NOMO-1 treated with DMSO at 0.1 percent for 48 hours (cell line): ENCODE data around the gene RBFOX1.

Experiments
- DNase-seq: peaks from one replicate; lab custom pipeline; 2025; ENCODE audit not compliant: unreplicated experiment; lab: John Stamatoyannopoulos, UW

The RBFOX1 gene

GRCh38 chr16:7334801-7335560, 2.3 kb downstream of the RBFOX1 start:
- no peak for DNase-seq

DNA sequence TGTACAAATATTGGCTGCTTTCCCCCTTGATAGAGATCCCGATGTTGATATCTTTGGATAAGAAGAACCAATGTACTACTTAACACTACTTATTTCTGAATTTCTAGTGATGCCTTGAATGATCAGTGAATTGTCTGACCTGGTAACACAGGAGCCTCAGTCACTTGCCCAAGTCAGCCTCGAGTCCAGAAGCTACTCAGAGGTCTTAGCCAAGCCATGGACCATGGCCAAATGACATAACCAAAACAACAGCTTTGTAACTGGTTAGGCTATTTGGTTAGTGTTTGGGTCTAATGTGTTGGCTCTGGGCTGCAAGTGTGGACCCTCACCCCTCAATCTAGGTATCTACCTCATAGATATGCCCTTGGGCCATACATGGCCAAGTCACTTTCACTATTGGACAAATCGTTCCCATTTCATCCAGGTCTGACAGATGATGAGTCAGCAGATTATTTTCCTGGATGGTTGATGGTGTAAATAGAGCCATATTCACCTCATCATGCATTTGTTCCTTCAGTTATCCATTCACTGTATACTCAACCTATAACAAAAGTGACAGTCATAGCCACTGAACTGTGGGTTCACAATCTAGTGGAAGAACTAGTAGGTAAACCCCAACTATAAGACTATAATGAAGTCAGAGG, 3.5 kb downstream of the RBFOX1 start:
- DNase-seq = no peak

GRCh38 chr16:7336742-7337141, 4.1 kb downstream of the RBFOX1 start:
- no peak for DNase-seq

- DNase-seq = no peak
Observed at GRCh38 chr16:7338826-7339225, 6.2 kb downstream of the RBFOX1 start.

DNA sequence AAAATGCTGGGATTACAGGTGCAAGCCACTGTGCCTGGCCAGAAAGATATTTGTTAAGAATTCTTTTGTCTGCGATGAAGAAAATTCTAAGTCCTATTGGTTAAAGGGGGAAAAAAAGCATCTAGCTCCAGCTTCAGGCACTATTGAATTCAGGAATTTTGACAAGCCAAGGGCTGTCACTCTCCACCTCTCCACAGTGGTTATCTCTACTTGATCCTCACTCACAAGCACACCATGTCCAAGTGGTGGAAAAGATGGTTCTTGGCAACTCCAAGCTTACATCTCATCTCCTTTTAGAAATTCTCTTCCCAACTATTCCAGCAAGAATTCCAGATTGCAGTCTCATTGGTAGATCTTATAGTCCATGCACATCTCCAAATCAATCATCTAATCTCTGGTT, 7.1 kb downstream of the RBFOX1 start:
- DNase-seq = no peak

DNA sequence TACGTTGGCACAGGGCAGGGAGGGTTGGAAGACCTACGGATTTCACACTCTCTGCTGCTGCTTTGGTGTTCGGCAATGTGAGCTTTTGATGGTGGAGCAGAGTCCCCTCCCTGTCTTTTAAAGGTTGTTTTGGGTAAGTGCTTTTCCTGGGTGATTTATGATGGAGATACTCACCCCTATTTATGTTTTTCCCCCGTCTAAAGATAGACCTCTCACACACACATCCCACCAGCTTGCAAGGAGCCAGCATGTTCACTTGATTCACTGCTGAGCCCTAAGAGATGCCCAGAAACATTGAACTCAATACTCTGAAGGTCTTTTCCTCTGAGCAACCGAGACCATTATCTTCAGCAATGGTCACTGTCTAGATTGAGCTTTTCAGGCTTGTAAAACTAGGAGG, 8.3 kb downstream of the RBFOX1 start:
- no peak for DNase-seq

- DNase-seq = no peak
Observed at GRCh38 chr16:7342598-7342997, 10.0 kb downstream of the RBFOX1 start.

GRCh38 chr16:7343243-7343642, 10.6 kb downstream of the RBFOX1 start:
- no peak for DNase-seq

GRCh38 chr16:7344830-7345780, 12.5 kb downstream of the RBFOX1 start:
- DNase-seq = no peak

DNA sequence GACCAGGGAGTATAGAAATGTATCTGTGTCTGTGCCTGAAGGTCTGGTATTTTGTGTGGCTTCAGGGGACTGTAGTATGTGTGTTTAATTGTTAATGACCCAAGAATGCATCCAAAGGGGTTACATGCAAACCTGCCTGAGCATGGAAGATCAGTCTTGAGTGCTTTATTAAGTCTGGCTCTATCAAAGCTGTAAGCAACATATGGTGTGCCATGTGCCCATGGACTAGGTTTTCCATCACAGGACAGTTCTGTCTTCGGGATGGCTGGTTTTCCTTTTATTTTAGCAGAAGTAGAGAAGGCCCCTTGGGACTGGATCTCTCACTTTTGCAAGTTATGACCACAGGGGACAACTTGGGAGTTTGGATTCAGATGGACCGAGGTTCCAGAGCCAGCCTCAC, 18.2 kb downstream of the RBFOX1 start:
- DNase-seq = no peak

DNA sequence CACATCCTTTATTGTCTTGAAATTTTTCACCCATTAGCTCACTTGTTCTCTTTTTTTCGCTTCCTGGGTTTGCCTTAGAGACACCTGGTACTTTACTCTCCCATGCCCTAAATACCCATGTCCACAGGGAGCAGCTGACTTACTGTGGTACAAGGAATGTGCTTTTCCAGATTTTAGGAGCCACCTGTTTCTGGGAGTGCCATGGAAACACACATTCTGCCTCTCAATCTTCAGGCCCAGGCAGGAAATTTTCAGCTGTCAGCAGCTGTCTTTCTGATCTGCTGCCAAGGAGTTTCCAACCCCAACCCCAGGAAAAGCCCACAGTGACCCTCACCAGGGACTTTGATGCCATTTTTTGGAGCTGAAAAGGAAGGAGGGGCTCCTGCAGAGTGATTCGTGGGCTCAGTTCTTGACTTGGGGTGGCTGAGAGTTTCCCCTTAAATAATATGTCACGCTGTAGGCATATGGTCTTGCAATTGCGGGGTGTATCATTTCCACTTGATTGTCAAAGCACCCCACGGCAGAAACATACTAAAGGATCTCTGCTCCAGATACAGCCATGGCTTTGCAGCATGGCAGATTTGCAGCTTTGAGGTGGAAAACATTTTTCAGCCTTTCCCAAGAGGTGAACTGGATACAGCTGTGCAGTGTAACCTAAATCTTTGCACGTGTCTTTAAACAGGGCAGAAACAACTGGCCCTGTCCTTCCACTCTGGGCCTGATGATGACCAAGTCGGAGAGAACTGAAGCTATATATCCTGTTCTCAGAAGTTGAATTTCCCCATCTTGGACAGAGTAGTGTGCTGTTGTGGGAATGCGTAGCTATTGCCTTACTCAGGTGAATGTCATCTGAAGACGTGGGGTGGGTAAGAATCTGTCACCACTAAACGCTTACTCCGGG, 19.2 kb downstream of the RBFOX1 start:
- no peak for DNase-seq

- DNase-seq = no peak
Observed at GRCh38 chr16:7355758-7356157, 23.1 kb downstream of the RBFOX1 start.

- DNase-seq = no peak
Observed at GRCh38 chr16:7361416-7362129, 28.9 kb downstream of the RBFOX1 start.

GRCh38 chr16:7362231-7362630, 29.6 kb downstream of the RBFOX1 start:
- DNase-seq = no peak

GRCh38 chr16:7363422-7364417, 31.1 kb downstream of the RBFOX1 start:
- no peak for DNase-seq

DNA sequence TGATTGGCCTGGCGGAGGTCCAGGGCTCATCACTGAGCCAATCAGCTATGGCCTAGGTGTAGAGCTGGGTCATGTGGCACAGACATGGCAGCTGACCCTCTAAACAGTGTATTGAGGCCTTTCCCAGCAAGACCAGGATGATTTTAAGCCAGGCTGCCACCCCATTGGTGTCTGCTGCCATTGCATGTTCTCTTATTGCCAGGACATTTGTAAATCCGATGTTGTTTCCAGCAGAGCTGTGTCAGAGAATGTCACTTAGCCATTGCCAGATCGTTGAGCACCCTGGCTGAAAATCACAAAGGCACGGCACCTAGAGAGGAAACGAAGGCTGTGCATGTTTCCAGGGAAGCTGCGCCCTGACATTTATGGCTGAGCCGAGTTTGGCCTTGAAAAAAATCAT, 33.4 kb downstream of the RBFOX1 start:
- no peak for DNase-seq

DNA sequence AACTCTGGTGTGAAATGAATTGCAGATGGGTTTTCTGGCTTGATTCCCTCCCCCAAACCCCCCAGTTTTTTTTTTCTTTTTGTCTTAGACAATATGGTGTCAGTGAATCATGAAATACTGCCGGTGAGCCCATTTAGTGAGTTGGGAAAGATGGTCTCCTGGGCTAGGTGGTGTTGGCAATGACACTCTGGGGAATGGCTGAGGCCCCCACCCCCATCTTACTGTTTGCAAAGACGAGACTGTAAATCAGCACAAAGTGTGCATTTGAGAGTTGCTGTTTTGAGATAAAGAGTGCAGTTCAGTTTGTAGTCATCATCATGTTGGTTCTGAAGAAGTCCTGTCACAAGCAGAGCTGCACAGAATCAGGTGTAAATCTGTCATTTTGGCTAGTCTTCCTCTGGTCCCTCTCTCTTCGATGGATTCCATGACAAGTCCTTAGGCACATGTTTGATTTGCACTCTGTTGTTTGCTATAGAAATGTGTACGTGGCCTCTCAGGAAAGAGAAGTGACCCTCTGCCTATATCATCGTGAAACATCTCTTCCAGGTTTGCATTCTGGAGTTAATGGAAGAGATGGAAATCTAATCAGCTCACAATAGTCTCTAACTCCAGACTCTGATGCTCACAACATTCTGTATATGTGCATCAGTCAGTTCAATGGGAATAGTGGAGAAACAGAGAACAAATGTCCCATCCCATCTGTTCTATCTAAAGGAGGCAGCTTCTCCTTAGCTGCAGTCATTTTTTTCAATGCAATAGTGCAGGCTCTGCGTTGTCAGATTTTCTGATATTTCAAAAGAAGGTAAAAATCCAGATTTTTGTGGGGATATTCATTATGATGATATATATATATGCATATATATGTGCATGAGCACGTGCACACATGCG, 34.6 kb downstream of the RBFOX1 start:
- no peak for DNase-seq

GRCh38 chr16:7369204-7369603, 36.6 kb downstream of the RBFOX1 start:
- DNase-seq = no peak
